ENCODE measurements around the gene CPN1. TPM values are rescaled to one million over a fixed set of nuclear protein-coding genes. Genes with fewer than 3 reads are reported as not detected.

CPN1 gene
- total and polyA plus RNA-seq, 2 of the 8 experiments (the other 6 are each of a cell fraction or from before 2014, with no cell fraction given) = 0.15 to 0.20 TPM

GRCh38 chr10:100085596-100085995 lies 3.9 kb upstream of the CPN1 start (continued):
- no peak for TF ChIP-seq CTCF (IDR thresholded peaks at IDR 0.05; ENCODE audit: control extremely low read depth in 1 of 3, insufficient read depth in 1 of 3, low read depth in 1 of 3, low read length in 3 of 3)
- no peak for TF ChIP-seq USF2 (IDR thresholded peaks at IDR 0.05; ENCODE audit: low read length)
- TF ChIP-seq RFX5 (IDR thresholded peaks at IDR 0.05; ENCODE audit: borderline replicate concordance, low read depth, low read length) = no peak
- TF ChIP-seq PHF8 (conservative IDR thresholded peaks at IDR 0.05; ENCODE audit: low read depth, low read length) = no peak
